Panc1 (cell line): ENCODE measurements around the gene PLCB4.

Experiments used
- CTCF ChIP-seq: fragments of 450-650 bp; IDR thresholded peaks from 2 replicates; pipeline ENCODE4 v1.5.1; 2017; ENCODE audit warnings: mild to moderate bottlenecking
- POLR2AphosphoS5 ChIP-seq: IDR thresholded peaks from 2 replicates; pipeline ENCODE4 v1.6.1; 2012; ENCODE audit warnings: mild to moderate bottlenecking, low read depth, low read length, moderate library complexity
- SIN3A ChIP-seq: IDR thresholded peaks from 2 replicates; pipeline ENCODE4 v1.6.1; 2012; ENCODE audit warnings: low read depth, mild to moderate bottlenecking, low read length, moderate library complexity, borderline replicate concordance; ENCODE audit not compliant: insufficient read depth

- TF ChIP-seq CTCF: no peak
- no peak for TF ChIP-seq SIN3A
- TF ChIP-seq POLR2AphosphoS5: no peak
Measured at GRCh38 chr20:9507544-9508239, 438.8 kb downstream of the PLCB4 start.
